Neural cell (in vitro differentiated cells): ENCODE data around the gene CDK15.

Experiments
- CTCF ChIP-seq: fragments of 450-650 bp; IDR thresholded peaks from 2 replicates; pipeline ENCODE4 v1.5.1; 2014; ENCODE audit warnings: antibody characterized with exemption, mild to moderate bottlenecking, moderate library complexity; ENCODE audit not compliant: poor library complexity, severe bottlenecking
- EP300 ChIP-seq: fragments of 450-650 bp; conservative IDR thresholded peaks from 2 replicates; pipeline ENCODE4 v1.6.1; 2014; ENCODE audit warnings: antibody characterized with exemption, mild to moderate bottlenecking, moderate library complexity; ENCODE audit not compliant: poor library complexity, severe bottlenecking
- POLR2AphosphoS5 ChIP-seq: IDR thresholded peaks from 2 replicates; pipeline ENCODE4 v1.6.1; 2012

- no peak for TF ChIP-seq CTCF
- peak; percentile 59 for TF ChIP-seq POLR2AphosphoS5
- TF ChIP-seq EP300 = peak; percentile 42
These were observed 25.5 kb upstream of the CDK15 start, which contains the start of gene ALS2 for GRCh38 chr2:201780674-201781493.
